HCT116 (cell line): ENCODE results near the gene GALNT13.

Experiments
- EGR1 ChIP-seq: IDR thresholded peaks from 2 replicates; pipeline ENCODE4 v1.6.1; 2012; ENCODE audit warnings: low read depth
- EZH2 ChIP-seq: fragments of 200-600 bp; sonication (generic); IDR thresholded peaks from 2 replicates; pipeline ENCODE4 v1.6.1; 2017; ENCODE audit warnings: antibody characterized with exemption, mixed run types
- POLR2A ChIP-seq: IDR thresholded peaks from 2 replicates; pipeline ENCODE4 v1.7.0; 2011; ENCODE audit warnings: borderline replicate concordance; ENCODE audit not compliant: insufficient read depth, insufficient read length; ENCODE audit errors: extremely low read depth
- YY1 ChIP-seq: IDR thresholded peaks from 2 replicates; pipeline ENCODE4 v1.6.1; 2011; ENCODE audit warnings: low read length, low read depth, moderate library complexity, mild to moderate bottlenecking; ENCODE audit not compliant: insufficient replicate concordance; ENCODE audit errors: extremely low read depth
- TF ChIP-seq, protein P1 (sequence below): IDR thresholded peaks from 2 replicates; pipeline ENCODE4 v1.6.1; 2012
- TF ChIP-seq, protein P2 (sequence below), 3 experiments: fragments of 200-600 bp in 1 of 3; sonication (generic) in 1 of 3; IDR thresholded peaks in 2 of 3; conservative IDR thresholded peaks in 1 of 3; 2 replicates each; pipeline ENCODE4 v1.5.1; 2012 to 2017; ENCODE audit warnings: low read depth in 2 of 3, low read length in 2 of 3, antibody characterized with exemption in 1 of 3, borderline replicate concordance in 1 of 3, control low read depth in 1 of 3, mild to moderate bottlenecking in 1 of 3, mixed read lengths in 1 of 3, mixed run types in 1 of 3, moderate library complexity in 1 of 3; ENCODE audit not compliant: insufficient read depth in 1 of 3

DNA sequence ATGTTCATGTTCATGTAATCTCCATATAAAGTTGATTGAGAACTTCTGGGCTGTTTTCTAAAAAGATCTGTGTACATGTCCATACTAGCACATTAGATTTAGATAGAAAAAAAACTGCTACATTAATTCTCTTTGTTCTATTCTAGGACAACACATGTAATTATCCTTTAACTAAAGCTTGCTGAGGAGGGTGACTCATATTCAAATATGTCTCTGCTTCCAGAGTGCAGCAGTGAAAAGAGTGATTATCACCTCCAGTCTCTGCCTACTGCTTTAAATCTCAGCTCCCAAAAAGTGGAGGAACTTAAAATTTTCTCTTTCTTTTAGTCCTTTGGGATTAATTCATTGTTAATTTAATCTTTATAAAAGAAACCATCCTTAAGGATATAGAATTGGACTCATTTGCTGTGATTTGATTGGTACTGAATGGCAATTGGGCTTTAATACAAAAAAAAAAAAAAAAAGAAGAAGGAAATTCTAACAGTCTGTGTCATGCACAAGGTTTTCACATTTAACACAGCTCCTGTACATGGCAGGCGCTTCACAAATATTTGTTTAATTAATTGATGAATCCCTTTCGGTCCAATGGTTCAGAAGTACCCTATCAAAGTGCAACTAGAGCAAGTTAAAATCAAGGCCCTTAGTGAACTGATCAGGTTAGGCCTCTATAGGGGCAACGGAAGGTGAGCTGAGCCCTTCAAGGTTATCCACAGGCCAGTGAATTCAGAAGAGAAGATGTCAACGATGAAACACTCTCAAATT, 612.8 kb downstream of the GALNT13 start:
- TF ChIP-seq, protein P1, sequence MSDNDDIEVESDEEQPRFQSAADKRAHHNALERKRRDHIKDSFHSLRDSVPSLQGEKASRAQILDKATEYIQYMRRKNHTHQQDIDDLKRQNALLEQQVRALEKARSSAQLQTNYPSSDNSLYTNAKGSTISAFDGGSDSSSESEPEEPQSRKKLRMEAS = no peak
- TF ChIP-seq EZH2 (no peak), POLR2A (no peak), YY1 (no peak), EGR1 (no peak)
- TF ChIP-seq, protein P2, sequence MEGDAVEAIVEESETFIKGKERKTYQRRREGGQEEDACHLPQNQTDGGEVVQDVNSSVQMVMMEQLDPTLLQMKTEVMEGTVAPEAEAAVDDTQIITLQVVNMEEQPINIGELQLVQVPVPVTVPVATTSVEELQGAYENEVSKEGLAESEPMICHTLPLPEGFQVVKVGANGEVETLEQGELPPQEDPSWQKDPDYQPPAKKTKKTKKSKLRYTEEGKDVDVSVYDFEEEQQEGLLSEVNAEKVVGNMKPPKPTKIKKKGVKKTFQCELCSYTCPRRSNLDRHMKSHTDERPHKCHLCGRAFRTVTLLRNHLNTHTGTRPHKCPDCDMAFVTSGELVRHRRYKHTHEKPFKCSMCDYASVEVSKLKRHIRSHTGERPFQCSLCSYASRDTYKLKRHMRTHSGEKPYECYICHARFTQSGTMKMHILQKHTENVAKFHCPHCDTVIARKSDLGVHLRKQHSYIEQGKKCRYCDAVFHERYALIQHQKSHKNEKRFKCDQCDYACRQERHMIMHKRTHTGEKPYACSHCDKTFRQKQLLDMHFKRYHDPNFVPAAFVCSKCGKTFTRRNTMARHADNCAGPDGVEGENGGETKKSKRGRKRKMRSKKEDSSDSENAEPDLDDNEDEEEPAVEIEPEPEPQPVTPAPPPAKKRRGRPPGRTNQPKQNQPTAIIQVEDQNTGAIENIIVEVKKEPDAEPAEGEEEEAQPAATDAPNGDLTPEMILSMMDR (IDR thresholded peaks at IDR 0.05 in 2 of 3, conservative IDR thresholded peaks at IDR 0.05 in 1 of 3; ENCODE audit: borderline replicate concordance in 1 of 3, insufficient read depth in 1 of 3, low read depth in 2 of 3, low read length in 2 of 3) = no peak
